HL-60/S4 treated with phorbol 12-myristate 13-acetate at 8.2 ng/mL for 4 days and 3 days (cell line): ENCODE results near the gene TTL.
"Not testable (repeated sequence)": the region's sequence is repeated elsewhere in the genome, so short reads cannot be mapped to it uniquely, and the experiment has no call there.

ENCODE experiments used
- in situ Hi-C: fragments of 300-500 bp; cut with MboI; formaldehyde crosslinking; loops from 2 replicates; pipeline ENCODE4 v1.15.0; 2022; ENCODE audit warnings: low sequenced_read_pairs

The TTL gene

GRCh38 chr2:112481528-112482233, at the start of gene TTL:
TSS of gene TTL (plus strand) at chr2:112482156. CDS start at chr2:112482345, 189 bp downstream.
- in situ Hi-C loops = no loop called here

GRCh38 chr2:112432390-112432734, 49.6 kb upstream of the TTL start:
- in situ Hi-C loops = not testable (repeated sequence)

DNA sequence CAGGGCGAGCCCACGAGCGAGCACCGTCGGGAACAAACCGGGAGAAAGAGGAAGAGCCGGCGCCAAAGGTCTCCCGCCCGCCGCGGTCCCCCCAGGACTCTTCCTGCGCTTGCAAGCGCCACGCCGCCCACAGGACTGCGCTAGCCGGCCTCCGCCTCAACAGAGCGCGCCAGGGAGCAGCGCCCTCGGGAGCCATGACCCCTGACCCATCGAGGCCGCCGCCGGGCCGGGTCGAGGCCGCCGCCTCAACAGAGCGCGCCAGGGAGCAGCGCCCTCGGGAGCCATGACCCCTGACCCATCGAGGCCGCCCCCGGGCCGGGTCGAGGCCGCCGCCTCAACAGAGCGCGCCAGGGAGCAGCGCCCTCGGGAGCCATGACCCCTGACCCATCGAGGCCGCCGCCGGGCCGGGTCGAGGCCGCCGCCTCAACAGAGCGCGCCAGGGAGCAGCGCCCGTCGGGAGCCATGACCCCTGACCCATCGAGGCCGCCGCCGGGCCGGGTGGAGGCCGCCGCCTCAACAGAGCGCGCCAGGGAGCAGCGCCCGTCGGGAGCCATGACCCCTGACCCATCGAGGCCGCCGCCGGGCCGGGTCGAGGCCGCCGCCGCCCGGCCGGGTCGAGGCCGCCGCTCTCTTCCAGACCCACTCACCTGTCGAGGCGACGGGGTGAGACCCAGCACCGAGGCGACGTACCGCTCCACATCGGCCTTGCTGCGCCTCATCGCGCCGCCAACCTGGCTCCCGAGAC, 49.0 kb upstream of the TTL start:
- in situ Hi-C loops = not testable (repeated sequence)

DNA sequence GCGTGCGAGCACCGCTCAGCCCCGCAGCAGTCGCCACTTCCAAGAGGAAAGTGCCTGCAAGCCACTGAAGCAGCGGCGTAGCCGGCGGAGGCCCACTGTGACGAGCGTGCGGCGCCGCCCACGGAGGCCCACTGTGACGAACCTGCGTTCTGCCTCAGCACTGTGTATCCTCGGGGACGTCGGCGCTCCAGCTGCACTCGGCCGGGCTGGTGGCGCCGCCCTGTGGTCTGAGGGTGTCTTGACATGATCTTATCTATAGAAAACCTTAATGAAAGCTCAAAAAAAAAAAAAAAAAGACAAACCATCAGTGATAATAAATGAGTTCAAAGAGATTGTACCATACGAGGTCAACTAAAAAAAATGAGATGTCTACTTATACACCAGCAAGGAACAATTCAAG, 48.5 kb upstream of the TTL start, which contains the start of gene RGPD8:
TSS of gene RGPD8 (minus strand) at position 166 of the 400 bp plus-strand sequence. CDS start 192 bp downstream, outside the sequence.
- in situ Hi-C loops = not testable (repeated sequence)

GRCh38 chr2:112433932-112434730, 47.8 kb upstream of the TTL start:
- in situ Hi-C loops = no loop called here

DNA sequence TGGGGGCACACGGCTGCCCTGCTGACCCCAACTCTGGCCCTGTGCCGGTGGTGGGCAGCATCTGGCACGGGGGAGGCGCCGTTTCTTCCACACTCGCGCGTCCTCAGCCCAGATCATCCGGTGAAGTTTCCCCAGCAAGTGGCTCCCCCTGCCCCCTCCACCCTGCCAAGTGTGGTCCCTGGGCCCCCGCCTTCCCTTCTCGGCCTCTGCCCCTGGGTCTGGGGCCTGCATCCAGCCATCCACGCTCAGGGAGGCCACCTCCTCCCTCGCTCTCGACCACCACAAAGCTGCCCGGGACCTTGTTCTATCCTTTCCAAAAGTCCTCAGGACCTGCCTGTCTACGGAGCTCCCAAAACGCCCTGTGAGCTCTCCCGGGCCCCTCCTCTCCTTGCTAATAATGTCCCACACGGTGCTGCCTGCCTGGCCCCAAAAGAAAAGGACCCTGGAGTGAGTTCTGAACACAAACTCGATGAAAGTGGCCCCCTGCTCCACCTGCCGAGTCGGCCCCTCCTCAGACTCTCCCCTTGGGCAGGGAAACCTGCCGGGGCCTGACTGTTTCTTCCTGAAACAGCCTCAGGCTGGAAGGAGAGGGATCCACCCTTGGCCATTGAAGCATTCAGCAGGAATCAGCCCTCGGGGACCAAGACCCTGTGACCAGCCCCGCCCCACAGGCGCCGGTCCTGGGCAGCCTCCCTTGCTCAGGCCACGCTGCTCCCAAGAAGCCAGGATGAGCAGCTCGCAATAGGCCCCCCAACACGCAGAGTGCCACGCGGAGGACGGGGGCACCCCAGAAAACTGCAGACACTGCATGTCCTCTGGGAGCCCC, 46.9 kb upstream of the TTL start:
- in situ Hi-C loops = not testable (repeated sequence)

GRCh38 chr2:112435716-112436431, 46.1 kb upstream of the TTL start:
- in situ Hi-C loops = not testable (repeated sequence)

DNA sequence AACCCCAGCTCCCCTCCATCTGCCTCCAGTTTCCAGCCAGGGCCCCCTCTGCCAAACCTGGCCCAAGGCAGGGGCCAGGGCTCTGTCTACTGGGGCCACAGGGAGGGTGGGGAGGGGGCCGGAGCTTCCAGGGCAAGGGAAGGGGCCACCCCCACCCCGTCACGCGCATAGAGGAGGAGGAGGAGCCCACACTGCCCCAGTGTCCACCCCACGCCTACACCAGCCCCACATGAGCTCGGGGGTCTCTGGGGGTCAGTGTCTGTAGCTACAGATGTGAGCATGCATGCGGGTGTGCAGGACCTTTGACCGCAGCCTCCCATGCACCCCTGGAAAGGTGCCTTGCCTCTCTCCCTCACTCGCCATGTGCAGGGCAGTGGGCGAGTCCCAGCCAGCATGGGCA, 45.0 kb upstream of the TTL start:
- in situ Hi-C loops = not testable (repeated sequence)

DNA sequence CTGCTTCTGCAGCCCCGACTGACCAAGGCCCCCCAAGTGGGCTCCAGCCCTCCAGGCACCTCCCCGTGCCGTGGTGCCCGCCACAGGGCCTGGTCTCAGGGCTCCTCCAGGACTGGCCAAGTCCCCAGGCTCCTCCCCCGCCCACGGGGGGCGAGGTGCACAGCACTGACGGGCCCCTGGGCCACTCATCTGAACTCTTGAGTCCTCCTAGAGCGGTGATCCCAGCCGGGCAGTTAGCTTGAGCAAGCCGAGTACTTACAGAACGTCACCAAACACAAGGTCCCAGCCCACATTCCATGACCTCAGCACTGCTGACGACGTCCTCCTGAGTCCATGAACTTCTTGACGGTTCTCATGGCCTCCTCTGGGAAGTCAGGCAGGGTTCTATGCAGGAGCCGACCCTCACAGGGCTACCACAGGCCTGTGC, 44.5 kb upstream of the TTL start:
- in situ Hi-C loops = not testable (repeated sequence)

GRCh38 chr2:112438603-112439261, 43.2 kb upstream of the TTL start:
- in situ Hi-C loops = not testable (repeated sequence)

DNA sequence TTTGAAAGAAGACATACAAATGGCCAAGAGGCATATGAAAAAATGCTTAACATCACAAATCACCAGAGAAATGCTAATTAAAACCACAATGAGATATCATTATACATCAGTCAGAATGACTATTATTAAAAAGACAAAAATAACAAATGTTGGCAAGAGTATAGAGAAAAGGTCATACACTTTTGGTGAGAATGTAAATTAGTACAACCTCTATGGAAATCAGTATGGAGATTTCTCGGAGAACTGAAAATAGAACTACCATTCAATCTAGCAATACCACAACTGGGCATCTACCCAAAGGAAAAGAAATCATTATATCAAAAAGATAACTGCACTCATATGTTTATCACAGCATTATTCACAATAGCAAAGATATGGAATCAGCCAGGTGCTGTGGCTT, 37.7 kb upstream of the TTL start:
- in situ Hi-C loops = not testable (repeated sequence)

GRCh38 chr2:112449854-112450253, 32.1 kb upstream of the TTL start:
- in situ Hi-C loops = no loop called here

DNA sequence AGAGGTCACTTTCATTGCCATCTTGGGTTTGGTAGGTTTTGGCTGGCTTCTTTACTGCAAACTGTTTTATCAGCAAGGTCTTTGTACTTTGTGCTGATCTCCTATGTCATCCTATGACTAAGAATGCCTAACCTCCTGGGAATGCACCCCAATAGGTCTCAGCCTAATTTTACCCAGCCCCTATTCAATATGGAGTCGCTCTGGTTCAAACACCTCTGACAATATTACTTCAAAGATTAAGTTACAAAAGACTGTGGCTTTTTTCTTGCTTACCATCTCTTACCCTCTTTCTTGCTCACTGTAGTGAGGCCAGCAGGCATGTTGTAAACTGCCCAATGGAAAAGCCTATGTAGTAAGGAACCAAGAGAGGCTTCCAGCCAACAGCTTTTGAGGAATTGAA, 30.6 kb upstream of the TTL start:
- in situ Hi-C loops = no loop called here

DNA sequence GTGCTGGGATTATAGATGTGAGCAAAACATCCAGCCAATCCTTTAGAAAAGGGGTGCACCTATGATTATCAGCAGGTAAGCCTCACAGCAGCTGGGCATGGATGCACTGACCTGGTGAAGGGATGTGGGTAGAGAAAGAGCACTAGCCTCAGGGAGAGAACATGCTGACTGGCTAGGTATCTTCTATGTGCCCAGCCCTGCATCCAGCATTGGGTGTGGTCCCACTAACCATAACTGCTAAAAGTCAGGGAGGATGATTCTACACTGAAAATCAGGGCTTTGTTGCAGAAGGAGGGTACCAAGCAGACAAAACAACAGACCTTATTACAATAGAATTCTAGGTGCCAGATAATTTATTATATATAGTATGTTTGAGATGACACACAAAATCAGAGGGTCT, 27.4 kb upstream of the TTL start:
- in situ Hi-C loops = no loop called here

DNA sequence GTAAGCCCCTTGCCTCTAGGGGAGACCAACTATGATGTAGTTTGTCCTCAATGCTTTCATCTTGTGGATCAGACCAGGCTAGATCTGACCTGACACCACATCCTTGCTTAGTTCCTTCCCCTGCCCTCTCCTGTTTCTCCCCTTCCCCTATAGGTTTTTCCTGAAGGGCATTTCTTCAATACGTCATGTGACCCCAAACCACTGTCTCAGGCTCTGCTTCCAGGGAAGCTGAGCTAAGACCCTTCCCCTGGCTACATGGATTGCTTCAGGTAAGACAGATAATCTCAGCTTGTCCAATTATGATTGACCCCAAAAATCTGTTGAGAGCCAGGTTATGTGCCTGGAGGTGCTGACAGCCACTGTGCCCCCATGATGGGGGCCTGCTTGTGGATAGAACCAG, 22.6 kb upstream of the TTL start:
- in situ Hi-C loops = no loop called here

DNA sequence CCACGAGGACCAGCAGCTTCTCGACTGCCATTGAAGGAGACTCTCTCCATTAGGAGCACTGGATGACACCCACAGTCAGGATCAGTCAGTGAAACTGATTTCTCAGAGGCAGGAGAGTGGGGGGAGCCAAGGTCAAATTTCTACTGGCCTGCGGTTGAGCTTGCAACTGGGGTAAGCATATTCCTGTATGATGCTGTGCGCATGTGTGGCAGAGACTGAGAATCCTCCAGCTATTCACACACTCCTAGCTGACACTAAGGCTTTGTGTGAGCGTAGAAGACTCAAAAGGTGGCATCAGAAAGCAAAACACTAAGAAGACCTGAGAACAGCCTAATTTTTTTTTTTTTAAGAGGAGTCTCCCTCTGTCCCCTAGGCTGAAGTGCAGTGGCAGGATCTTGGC, 19.8 kb upstream of the TTL start:
- in situ Hi-C loops = no loop called here

- in situ Hi-C loops = no loop called here
Observed at GRCh38 chr2:112463256-112463655, 18.7 kb upstream of the TTL start.

DNA sequence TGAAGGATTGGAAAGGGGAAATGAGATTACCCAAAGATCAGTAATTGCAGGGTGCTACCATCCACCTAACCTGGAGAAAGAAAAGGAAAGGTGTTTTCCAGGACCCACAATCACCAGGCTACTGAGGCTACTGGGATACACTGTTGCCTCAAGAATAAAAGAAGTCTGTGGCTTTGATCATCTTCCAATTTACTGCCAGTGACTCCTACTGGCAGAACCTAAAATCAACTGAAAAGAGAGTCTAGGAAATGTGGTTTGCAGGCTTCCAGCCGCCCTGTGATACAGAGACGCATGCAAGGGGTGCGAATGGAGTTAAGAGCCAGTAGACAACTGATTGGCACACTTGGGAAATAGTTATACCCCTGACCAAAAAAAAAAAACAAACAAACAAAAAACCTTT, 16.6 kb upstream of the TTL start:
- in situ Hi-C loops = no loop called here

GRCh38 chr2:112472547-112473263, 9.3 kb upstream of the TTL start:
- in situ Hi-C loops = no loop called here
